ENCODE measurements around the gene CLEC12A. TPM values are rescaled to one million over a fixed set of nuclear protein-coding genes. Genes with fewer than 3 reads are reported as not detected.
"Not testable (repeated sequence)": the region's sequence is repeated elsewhere in the genome, so short reads cannot be mapped to it uniquely, and the experiment has no call there.

Gene CLEC12A
- total RNA-seq, 2 donors from 2014 or later, result 0.59 to 0.72 TPM

GRCh38 chr12:10015450-10015849 is 44.2 kb downstream of the CLEC12A start:
- no peak for DNase-seq
- TF ChIP-seq CTCF (IDR thresholded peaks at IDR 0.05), result no peak
- intact Hi-C loops (cut with DNase I), result no loop called here
- H3K4me3 ChIP-seq, result no peak overlapping the region
- H3K4me1 ChIP-seq, result no peaks in the 10 kb centered on the region
- H3K27me3 ChIP-seq, result no peaks in the 10 kb centered on the region
- no peak overlapping the region for H3K27ac ChIP-seq
- H3K9ac ChIP-seq (ENCODE audit: low read depth in 2 of 2, low read length in 2 of 2), result no peak overlapping the region
- no peaks in the 10 kb centered on the region for H3K9me3 ChIP-seq
- no peaks in the 10 kb centered on the region for H3K36me3 ChIP-seq

GRCh38 chr12:10016881-10017280 is 45.7 kb downstream of the CLEC12A start:
- intact Hi-C loops (cut with DNase I), result no loop called here
- no peak for TF ChIP-seq CTCF (IDR thresholded peaks at IDR 0.05)
- DNase-seq, result no peak
- Histone ChIP-seq H3K27me3 (no peaks in the 10 kb centered on the region), H3K36me3 (no peaks in the 10 kb centered on the region), H3K27ac (no peak overlapping the region), H3K4me3 (no peak overlapping the region), H3K4me1 (no peaks in the 10 kb centered on the region), H3K9me3 (no peaks in the 10 kb centered on the region), H3K9ac (ENCODE audit: low read depth in 2 of 2, low read length in 2 of 2) (no peak overlapping the region)

GRCh38 chr12:10018386-10018785 is 47.2 kb downstream of the CLEC12A start:
- Histone ChIP-seq H3K36me3 (no peaks in the 10 kb centered on the region), H3K4me1 (no peaks in the 10 kb centered on the region), H3K27ac (no peak overlapping the region), H3K27me3 (no peaks in the 10 kb centered on the region), H3K9me3 (no peaks in the 10 kb centered on the region), H3K4me3 (no peak overlapping the region), H3K9ac (ENCODE audit: low read depth in 2 of 2, low read length in 2 of 2) (no peak overlapping the region)
- no peak for TF ChIP-seq CTCF (IDR thresholded peaks at IDR 0.05)
- intact Hi-C loops (cut with DNase I), result no loop called here
- DNase-seq, result no peak

DNA sequence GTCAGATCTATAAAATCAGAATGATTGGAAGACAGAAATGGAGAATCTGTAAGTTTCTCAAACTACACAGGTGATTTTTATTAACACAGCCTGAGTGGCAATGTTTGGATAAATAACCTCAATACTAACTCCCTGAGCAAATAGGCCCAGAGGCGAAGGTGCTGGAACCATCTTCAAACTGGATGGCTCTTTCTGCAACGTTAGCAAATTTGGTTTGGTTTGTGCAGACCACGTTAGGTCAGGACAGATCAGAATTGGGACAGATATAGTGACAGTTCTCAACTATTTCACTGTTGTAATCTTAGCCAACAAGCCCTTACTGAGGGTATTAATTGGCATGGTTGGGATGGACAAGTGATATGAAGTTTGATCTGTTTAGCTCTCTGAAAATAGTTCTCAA is 50.1 kb downstream of the CLEC12A start:
- no peaks in the 10 kb centered on the region for H3K9me3 ChIP-seq
- DNase-seq, result no peak
- no peaks in the 10 kb centered on the region for H3K27me3 ChIP-seq
- no peak overlapping the region for H3K27ac ChIP-seq
- H3K36me3 ChIP-seq, result no peaks in the 10 kb centered on the region
- H3K4me3 ChIP-seq, result no peak overlapping the region
- H3K9ac ChIP-seq (ENCODE audit: low read depth in 2 of 2, low read length in 2 of 2), result no peak overlapping the region
- TF ChIP-seq CTCF (IDR thresholded peaks at IDR 0.05), result no peak
- H3K4me1 ChIP-seq, result no peaks in the 10 kb centered on the region
- intact Hi-C loops (cut with DNase I), result no loop called here

DNA sequence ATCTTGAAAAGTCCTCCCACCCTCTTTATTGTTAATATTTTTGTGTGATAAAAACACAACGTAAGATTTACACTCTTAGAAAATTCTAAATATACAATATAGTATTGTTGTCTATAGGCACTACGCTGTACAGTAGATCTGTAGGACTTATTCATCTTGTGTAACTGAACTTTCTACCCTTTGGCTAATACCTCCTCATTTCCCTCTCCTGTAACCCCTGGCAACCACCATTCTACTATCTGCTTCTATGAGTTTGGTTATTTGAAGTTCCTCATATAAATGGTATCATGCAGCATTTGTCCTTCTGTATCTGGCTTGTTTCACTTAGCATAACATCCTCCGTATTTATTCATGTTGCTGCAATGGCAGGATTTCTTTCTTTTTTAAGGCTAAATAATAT is 54.0 kb downstream of the CLEC12A start:
- DNase-seq, result no peak
- no peak overlapping the region for H3K4me3 ChIP-seq
- H3K9me3 ChIP-seq, result no peaks in the 10 kb centered on the region
- no peaks in the 10 kb centered on the region for H3K36me3 ChIP-seq
- no peaks in the 10 kb centered on the region for H3K27me3 ChIP-seq
- H3K9ac ChIP-seq (ENCODE audit: low read depth in 2 of 2, low read length in 2 of 2), result no peak overlapping the region
- no peaks in the 10 kb centered on the region for H3K4me1 ChIP-seq
- intact Hi-C loops (cut with DNase I), result no loop called here
- no peak for TF ChIP-seq CTCF (IDR thresholded peaks at IDR 0.05)
- no peak overlapping the region for H3K27ac ChIP-seq

DNA sequence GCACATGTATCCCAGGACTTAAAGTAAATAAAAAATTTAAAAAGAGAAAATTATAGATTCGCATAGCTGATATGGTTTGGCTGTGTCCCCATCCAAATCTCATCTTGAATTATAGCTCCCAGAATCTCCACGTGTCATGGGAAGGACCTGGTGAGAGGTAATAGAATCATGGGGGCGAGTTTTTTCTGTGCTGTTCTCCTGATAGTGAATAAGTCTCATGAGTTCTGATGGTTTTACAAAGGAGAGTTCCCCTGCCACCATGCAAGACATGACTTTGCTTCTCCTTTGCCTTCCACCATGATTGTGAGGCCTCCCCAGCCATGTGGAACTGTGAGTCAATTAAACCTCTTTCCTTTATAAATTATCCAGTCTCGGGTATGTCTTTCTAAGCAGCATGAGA is 55.5 kb downstream of the CLEC12A start:
- DNase-seq; H3K36me3 ChIP-seq; H3K9ac ChIP-seq (ENCODE audit: low read depth in 2 of 2, low read length in 2 of 2); H3K27ac ChIP-seq; H3K4me3 ChIP-seq; H3K9me3 ChIP-seq; H3K27me3 ChIP-seq; H3K4me1 ChIP-seq; intact Hi-C loops (cut with DNase I): not testable (repeated sequence)

Data from colonic mucosa (tissue), 4 donors.